GM23338 (cell line): ENCODE measurements around the gene TAPBPL. TPM values are rescaled to one million over a fixed set of nuclear protein-coding genes. Genes with fewer than 3 reads are reported as not detected.

ENCODE experiments used
- ATAC-seq: fragments of 200-7000 bp; cut with Tn5 transposase; 3 replicates; pipeline ENCODE4 v1.9.1; 2020
- DNase-seq: peaks from one replicate; pipeline ENCODE4 v3.0.0-alpha.2; 2015; ENCODE audit warnings: low spot score
- H2AFZ ChIP-seq: fragments of 200-600 bp; sonication (generic); 2 replicates; pipeline ENCODE4 v1.8.0; 2016; ENCODE audit warnings: antibody characterized with exemption, mild to moderate bottlenecking, moderate library complexity
- H3F3A ChIP-seq: fragments of 200-600 bp; sonication (generic); replicated peaks from 2 replicates; pipeline ENCODE4 v1.8.0; 2017; ENCODE audit warnings: antibody characterized with exemption, mixed run types, low read depth
- H3K27ac ChIP-seq: fragments of 200-600 bp; sonication (generic); 2 replicates; pipeline ENCODE4 v1.6.1; 2016; ENCODE audit warnings: low read depth
- H3K27me3 ChIP-seq: fragments of 200-600 bp; sonication (generic); 2 replicates; pipeline ENCODE4 v1.8.0; 2016; ENCODE audit warnings: mild to moderate bottlenecking, mixed run types, moderate library complexity; ENCODE audit not compliant: insufficient read depth
- H3K36me3 ChIP-seq: fragments of 200-600 bp; sonication (generic); 2 replicates; pipeline ENCODE4 v1.8.0; 2016; ENCODE audit warnings: mild to moderate bottlenecking; ENCODE audit not compliant: insufficient read depth
- H3K4me1 ChIP-seq: fragments of 200-600 bp; sonication (generic); 2 replicates; pipeline ENCODE4 v1.8.0; 2016; ENCODE audit warnings: mild to moderate bottlenecking, moderate library complexity; ENCODE audit not compliant: insufficient read depth
- H3K4me2 ChIP-seq: fragments of 200-600 bp; sonication (generic); 2 replicates; pipeline ENCODE4 v1.7.1; 2017; ENCODE audit warnings: mixed run types
- H3K4me3 ChIP-seq: fragments of 200-600 bp; sonication (generic); 2 replicates; pipeline ENCODE4 v1.6.1; 2016; ENCODE audit warnings: mixed run types
- H3K79me2 ChIP-seq: fragments of 200-600 bp; sonication (generic); replicated peaks from 2 replicates; pipeline ENCODE4 v1.8.0; 2017; ENCODE audit warnings: mild to moderate bottlenecking; ENCODE audit not compliant: insufficient read depth
- H3K9me2 ChIP-seq: fragments of 200-600 bp; sonication (generic); 2 replicates; pipeline ENCODE4 v1.8.0; 2017; ENCODE audit not compliant: insufficient read depth
- H4K20me1 ChIP-seq: fragments of 200-600 bp; sonication (generic); replicated peaks from 2 replicates; pipeline ENCODE4 v1.8.0; 2017; ENCODE audit warnings: mild to moderate bottlenecking; ENCODE audit not compliant: insufficient read depth
- H3K27ac Mint-ChIP-seq: 2 replicates; pipeline ENCODE4 v1.8.0; 2020; ENCODE audit warnings: inconsistent platforms, mild to moderate bottlenecking, moderate library complexity, mixed read lengths
- H3K27me3 Mint-ChIP-seq: 3 replicates; pipeline ENCODE4 v1.8.0; 2022; ENCODE audit warnings: low read depth, mild to moderate bottlenecking, moderate library complexity, mixed read lengths, inconsistent platforms; ENCODE audit not compliant: insufficient read depth, poor library complexity
- H3K36me3 Mint-ChIP-seq: 3 replicates; pipeline ENCODE4 v1.8.0; 2021; ENCODE audit warnings: low read depth, mild to moderate bottlenecking, inconsistent platforms, moderate library complexity, mixed read lengths
- H3K4me1 Mint-ChIP-seq: 3 replicates; pipeline ENCODE4 v1.8.0; 2020; ENCODE audit warnings: mild to moderate bottlenecking, inconsistent platforms, mixed read lengths
- H3K4me3 Mint-ChIP-seq: 3 replicates; pipeline ENCODE4 v1.8.0; 2021; ENCODE audit warnings: moderate library complexity, mild to moderate bottlenecking, inconsistent platforms, mixed read lengths
- H3K9me3 Mint-ChIP-seq: 3 replicates; pipeline ENCODE4 v1.8.0; 2020; ENCODE audit warnings: moderate library complexity, mild to moderate bottlenecking, inconsistent platforms, mixed read lengths
- CREB1 ChIP-seq: fragments of 250-450 bp; sonication (Bioruptor Pico); IDR thresholded peaks from 2 replicates; pipeline ENCODE4 v1.5.0; 2020; ENCODE audit warnings: low read depth, mild to moderate bottlenecking, moderate library complexity
- CTCF ChIP-seq, 2 experiments: fragments of 200-600 bp in 1 of 2; sonication (generic) in 1 of 2; conservative IDR thresholded peaks; 2 replicates each; pipeline versions ENCODE4 v1.5.1 to v1.6.1; 2016 to 2017; ENCODE audit warnings: antibody characterized with exemption in 2 of 2, low read depth in 2 of 2, mild to moderate bottlenecking in 2 of 2, moderate library complexity in 1 of 2
- ZNF331 ChIP-seq: fragments of 250-450 bp; sonication (Bioruptor Pico); IDR thresholded peaks from 2 replicates; pipeline ENCODE4 v1.5.0; 2020; ENCODE audit warnings: low read depth, mild to moderate bottlenecking, moderate library complexity
- ZNF462 ChIP-seq: fragments of 250-450 bp; sonication (Bioruptor Pico); IDR thresholded peaks from 2 replicates; pipeline ENCODE4 v1.5.0; 2020; ENCODE audit warnings: mild to moderate bottlenecking, moderate library complexity
- polyA plus RNA-seq: library from polyadenylated mRNA; unstranded; fragments of >200 nt; fragmentation: Nextera tagmentation; extraction: Ambion mirVana; gene quantifications from 2 replicates; pipeline ENCODE4 v1.2.1, GENCODE V29; 2016
- total RNA-seq: library from RNA; depleted of rRNA; stranded (reverse); fragments of >200 nt; shearing (Covaris generic); gene quantifications from 2 replicates; pipeline ENCODE4 v1.2.3, GENCODE V29; 2014
- TF ChIP-seq, protein P1 (sequence below): IDR thresholded peaks from one replicate; pipeline ENCODE4 v1.6.1; 2018; ENCODE audit warnings: antibody characterized with exemption; ENCODE audit not compliant: unreplicated experiment

The TAPBPL gene
- total and polyA plus RNA-seq, 2 experiments from 2014 or later, result 0.59 to 0.65 TPM

GRCh38 chr12:6450869-6451347 is 934 bp upstream of the TAPBPL start:
- H3K9me2 ChIP-seq, result no peaks in the 10 kb centered on the region
- TF ChIP-seq ZNF331 (CRISPR knock-in tag), result peak; percentile 40; the same call in 1 of the 2 replicates
- TF ChIP-seq CREB1 (CRISPR knock-in tag), result 0 out of 2 replicates have a peak, but pooled peaks have one; percentile 11
- no peak for TF ChIP-seq CTCF (conservative IDR thresholded peaks at IDR 0.05; ENCODE audit: low read depth in 2 of 2)
- TF ChIP-seq ZNF462 (CRISPR knock-in tag), result peak; percentile 60; the same call in 1 of the 2 replicates
- TF ChIP-seq, protein P1, sequence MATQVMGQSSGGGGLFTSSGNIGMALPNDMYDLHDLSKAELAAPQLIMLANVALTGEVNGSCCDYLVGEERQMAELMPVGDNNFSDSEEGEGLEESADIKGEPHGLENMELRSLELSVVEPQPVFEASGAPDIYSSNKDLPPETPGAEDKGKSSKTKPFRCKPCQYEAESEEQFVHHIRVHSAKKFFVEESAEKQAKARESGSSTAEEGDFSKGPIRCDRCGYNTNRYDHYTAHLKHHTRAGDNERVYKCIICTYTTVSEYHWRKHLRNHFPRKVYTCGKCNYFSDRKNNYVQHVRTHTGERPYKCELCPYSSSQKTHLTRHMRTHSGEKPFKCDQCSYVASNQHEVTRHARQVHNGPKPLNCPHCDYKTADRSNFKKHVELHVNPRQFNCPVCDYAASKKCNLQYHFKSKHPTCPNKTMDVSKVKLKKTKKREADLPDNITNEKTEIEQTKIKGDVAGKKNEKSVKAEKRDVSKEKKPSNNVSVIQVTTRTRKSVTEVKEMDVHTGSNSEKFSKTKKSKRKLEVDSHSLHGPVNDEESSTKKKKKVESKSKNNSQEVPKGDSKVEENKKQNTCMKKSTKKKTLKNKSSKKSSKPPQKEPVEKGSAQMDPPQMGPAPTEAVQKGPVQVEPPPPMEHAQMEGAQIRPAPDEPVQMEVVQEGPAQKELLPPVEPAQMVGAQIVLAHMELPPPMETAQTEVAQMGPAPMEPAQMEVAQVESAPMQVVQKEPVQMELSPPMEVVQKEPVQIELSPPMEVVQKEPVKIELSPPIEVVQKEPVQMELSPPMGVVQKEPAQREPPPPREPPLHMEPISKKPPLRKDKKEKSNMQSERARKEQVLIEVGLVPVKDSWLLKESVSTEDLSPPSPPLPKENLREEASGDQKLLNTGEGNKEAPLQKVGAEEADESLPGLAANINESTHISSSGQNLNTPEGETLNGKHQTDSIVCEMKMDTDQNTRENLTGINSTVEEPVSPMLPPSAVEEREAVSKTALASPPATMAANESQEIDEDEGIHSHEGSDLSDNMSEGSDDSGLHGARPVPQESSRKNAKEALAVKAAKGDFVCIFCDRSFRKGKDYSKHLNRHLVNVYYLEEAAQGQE, result no peak
- no peaks in the 10 kb centered on the region for H3K79me2 ChIP-seq
- peak overlapping the region; percentile 77 for H3K4me2 ChIP-seq
- H3K4me1 ChIP-seq, result peaks cover 29% of the 10 kb centered on the region
- H2AFZ ChIP-seq, result peak overlapping the region; percentile 90
- ATAC-seq (peak; percentile 76), DNase-seq (peak; percentile 49)
- peaks cover 6% of the 10 kb centered on the region; the same call in 1 of the 2 replicates for H3F3A ChIP-seq
- peak overlapping the region; percentile 44; the same call in 1 of the 2 replicates for H3K4me3 ChIP-seq
- no peaks in the 10 kb centered on the region for H3K27me3 ChIP-seq
- H3K4me1 Mint-ChIP-seq, result peaks cover 44% of the 10 kb centered on the region
- H3K27ac ChIP-seq, result peak overlapping the region; percentile 86
- H3K27me3 Mint-ChIP-seq, result peaks cover 17% of the 10 kb centered on the region
- peak overlapping the region; percentile 97 for H3K27ac Mint-ChIP-seq
- H3K36me3 Mint-ChIP-seq, result no peaks in the 10 kb centered on the region
- H3K36me3 ChIP-seq, result no peaks in the 10 kb centered on the region
- H3K4me3 Mint-ChIP-seq, result peak overlapping the region; percentile 63
- no peaks in the 10 kb centered on the region for H4K20me1 ChIP-seq
- H3K9me3 Mint-ChIP-seq, result no peaks in the 10 kb centered on the region
